K562 (cell line): Measurements from ENCODE around the gene PHLDB2. TPM values are rescaled to one million over a fixed set of nuclear protein-coding genes. Genes with fewer than 3 reads are reported as not detected.

Source experiments
- NFIX ChIP-seq: fragments of 250-450 bp; sonication (Bioruptor Pico); IDR thresholded peaks from 2 replicates; pipeline ENCODE4 v1.4.0; 2020; ENCODE audit warnings: low read depth, mild to moderate bottlenecking, moderate library complexity
- RNF2 ChIP-seq: sonication (generic); IDR thresholded peaks from 2 replicates; pipeline ENCODE4 v1.6.1; 2016
- ZBTB43 ChIP-seq: sonication (generic); formaldehyde crosslinking; IDR thresholded peaks from 2 replicates; pipeline ENCODE4 v1.8.0; 2023; ENCODE audit warnings: mild to moderate bottlenecking, missing genetic modification reagents
- ZNF253 ChIP-seq: fragments of 250-450 bp; sonication (Bioruptor Pico); conservative IDR thresholded peaks from 2 replicates; pipeline ENCODE4 v1.6.1; 2021; ENCODE audit warnings: mild to moderate bottlenecking
- polyA plus RNA-seq, 8 experiments: library from polyadenylated mRNA; depleted of rRNA in 4 of 8; stranded (reverse) in 5 of 8; unstranded in 3 of 8; fragments of >200 nt; fragmentation: Nextera tagmentation in 2 of 8; fragmentation: Illumina TruSeq in 1 of 8; extraction: Ambion mirVana in 2 of 8; extraction: Trizol in 1 of 8; gene quantifications; 2 replicates each; pipeline versions ENCODE4 v1.2.1 to v1.2.3, GENCODE V29; 2011 to 2014; ENCODE audit warnings: inconsistent platforms in 1 of 8, missing spikeins in 1 of 8
- total RNA-seq, 7 experiments: library from RNA; depleted of rRNA in 6 of 7; stranded (reverse); fragments of >200 nt in 6 of 7; fragmentation: Illumina TruSeq in 2 of 7; extraction: Trizol in 2 of 7; gene quantifications; 2 replicates each; pipeline versions ENCODE4 v1.2.1 to v1.2.3, GENCODE V29; 2011 to 2021; ENCODE audit warnings: low replicate concordance in 1 of 7

Gene PHLDB2
- total and polyA plus RNA-seq, 9 of the 15 experiments (the other 6 are each of a cell fraction or from before 2014, with no cell fraction given), result 0.04 TPM; not detected in 8

- TF ChIP-seq ZBTB43 (CRISPR knock-in tag) (no peak), NFIX (CRISPR knock-in tag) (no peak), ZNF253 (CRISPR knock-in tag) (no peak), RNF2 (no peak)
Measured at GRCh38 chr3:112020674-112021085, 161.6 kb downstream of the PHLDB2 start (continued).

Other genes with a start within 250 kb of the PHLDB2 start
- under 0.01 TPM in 1 of 2 replicates, not detected in the other for gene PLCXD2, start 184.6 kb upstream of the PHLDB2 start, total RNA-seq (2014; rRNA removed)
- gene PLCXD2, start 184.6 kb upstream of the PHLDB2 start, total RNA-seq (2014; rRNA removed; fragmentation: Illumina TruSeq; extraction: Trizol), result 0.03 and 0.04 TPM in 2 replicates
- gene PLCXD2, start 184.6 kb upstream of the PHLDB2 start, total RNA-seq (2015; rRNA removed; fragmentation: Illumina TruSeq; extraction: Trizol), result 0.04 TPM in 2 replicates
- 0.04 TPM in 1 of 2 replicates, not detected in the other for gene PLCXD2, start 184.6 kb upstream of the PHLDB2 start, total RNA-seq (2021)
- gene PLCXD2, start 184.6 kb upstream of the PHLDB2 start, polyA plus RNA-seq (2011; rRNA removed), result 0.09 and 0.18 TPM in 2 replicates
- gene PLCXD2, start 184.6 kb upstream of the PHLDB2 start, polyA plus RNA-seq (2014; fragmentation: Illumina TruSeq; extraction: Trizol), result 0.01 and 0.03 TPM in 2 replicates
- under 1 TPM in 1 of 2 experiments, not detected in 1; 0.01 TPM for gene PLCXD2, start 184.6 kb upstream of the PHLDB2 start, polyA plus RNA-seq (2014; fragmentation: Nextera tagmentation; extraction: Ambion mirVana)
- gene PLCXD2, start 184.6 kb upstream of the PHLDB2 start, polyA plus RNA-seq (2014; rRNA removed), result 0.04 TPM in 1 of 2 replicates, not detected in the other
- 10.1 and 11.4 TPM in 2 replicates for gene ABHD10, start 119.8 kb downstream of the PHLDB2 start, total RNA-seq (2014; rRNA removed)
- 14.8 and 17.5 TPM in 2 replicates for gene ABHD10, start 119.8 kb downstream of the PHLDB2 start, total RNA-seq (2014; rRNA removed; fragmentation: Illumina TruSeq; extraction: Trizol)
- gene ABHD10, start 119.8 kb downstream of the PHLDB2 start, total RNA-seq (2015; rRNA removed; fragmentation: Illumina TruSeq; extraction: Trizol), result 12.7 and 14.1 TPM in 2 replicates
- 17.4 and 19.5 TPM in 2 replicates for gene ABHD10, start 119.8 kb downstream of the PHLDB2 start, total RNA-seq (2021)
- 29.5 and 29.7 TPM in 2 replicates for gene ABHD10, start 119.8 kb downstream of the PHLDB2 start, polyA plus RNA-seq (2011; rRNA removed)
- 11.5 and 15.8 TPM in 2 replicates for gene ABHD10, start 119.8 kb downstream of the PHLDB2 start, polyA plus RNA-seq (2014; fragmentation: Illumina TruSeq; extraction: Trizol)
- 1 to 10 TPM; 6.1 to 9.9 TPM for gene ABHD10, start 119.8 kb downstream of the PHLDB2 start, polyA plus RNA-seq (2014; fragmentation: Nextera tagmentation; extraction: Ambion mirVana)
- 11.5 and 11.8 TPM in 2 replicates for gene ABHD10, start 119.8 kb downstream of the PHLDB2 start, polyA plus RNA-seq (2014; rRNA removed)
- gene TAGLN3, start 139.7 kb downstream of the PHLDB2 start, total RNA-seq (2014; rRNA removed), result not detected in 2 replicates
- gene TAGLN3, start 139.7 kb downstream of the PHLDB2 start, total RNA-seq (2014; rRNA removed; fragmentation: Illumina TruSeq; extraction: Trizol), result not detected in 2 replicates
- gene TAGLN3, start 139.7 kb downstream of the PHLDB2 start, total RNA-seq (2015; rRNA removed; fragmentation: Illumina TruSeq; extraction: Trizol), result not detected in 2 replicates
- gene TAGLN3, start 139.7 kb downstream of the PHLDB2 start, total RNA-seq (2021), result not detected in 2 replicates
- 0.06 TPM in 1 of 2 replicates, not detected in the other for gene TAGLN3, start 139.7 kb downstream of the PHLDB2 start, polyA plus RNA-seq (2011; rRNA removed)
- not detected in 2 replicates for gene TAGLN3, start 139.7 kb downstream of the PHLDB2 start, polyA plus RNA-seq (2014; fragmentation: Illumina TruSeq; extraction: Trizol)
- under 1 TPM in 1 of 2 experiments, not detected in 1; 0.06 TPM for gene TAGLN3, start 139.7 kb downstream of the PHLDB2 start, polyA plus RNA-seq (2014; fragmentation: Nextera tagmentation; extraction: Ambion mirVana)
- gene TAGLN3, start 139.7 kb downstream of the PHLDB2 start, polyA plus RNA-seq (2014; rRNA removed), result not detected in 2 replicates
- not detected in 2 replicates for gene TMPRSS7, start 175.5 kb downstream of the PHLDB2 start, total RNA-seq (2014; rRNA removed)
- gene TMPRSS7, start 175.5 kb downstream of the PHLDB2 start, total RNA-seq (2014; rRNA removed; fragmentation: Illumina TruSeq; extraction: Trizol), result not detected in 2 replicates
- not detected in 2 replicates for gene TMPRSS7, start 175.5 kb downstream of the PHLDB2 start, total RNA-seq (2015; rRNA removed; fragmentation: Illumina TruSeq; extraction: Trizol)
- not detected in 2 replicates for gene TMPRSS7, start 175.5 kb downstream of the PHLDB2 start, total RNA-seq (2021)
- not detected in 2 replicates for gene TMPRSS7, start 175.5 kb downstream of the PHLDB2 start, polyA plus RNA-seq (2011; rRNA removed)
- gene TMPRSS7, start 175.5 kb downstream of the PHLDB2 start, polyA plus RNA-seq (2014; fragmentation: Illumina TruSeq; extraction: Trizol), result not detected in 2 replicates
- gene TMPRSS7, start 175.5 kb downstream of the PHLDB2 start, polyA plus RNA-seq (2014; fragmentation: Nextera tagmentation; extraction: Ambion mirVana), result not detected
- gene TMPRSS7, start 175.5 kb downstream of the PHLDB2 start, polyA plus RNA-seq (2014; rRNA removed), result not detected in 2 replicates
- gene C3orf52, start 227.1 kb downstream of the PHLDB2 start, total RNA-seq (2014; rRNA removed), result 2.8 and 3.2 TPM in 2 replicates
- gene C3orf52, start 227.1 kb downstream of the PHLDB2 start, total RNA-seq (2014; rRNA removed; fragmentation: Illumina TruSeq; extraction: Trizol), result 5.0 and 5.2 TPM in 2 replicates
- 3.2 and 3.6 TPM in 2 replicates for gene C3orf52, start 227.1 kb downstream of the PHLDB2 start, total RNA-seq (2015; rRNA removed; fragmentation: Illumina TruSeq; extraction: Trizol)
- 3.4 and 4.0 TPM in 2 replicates for gene C3orf52, start 227.1 kb downstream of the PHLDB2 start, total RNA-seq (2021)
- gene C3orf52, start 227.1 kb downstream of the PHLDB2 start, polyA plus RNA-seq (2011; rRNA removed), result 2.4 and 6.1 TPM in 2 replicates
- gene C3orf52, start 227.1 kb downstream of the PHLDB2 start, polyA plus RNA-seq (2014; fragmentation: Illumina TruSeq; extraction: Trizol), result 3.3 and 3.8 TPM in 2 replicates
- gene C3orf52, start 227.1 kb downstream of the PHLDB2 start, polyA plus RNA-seq (2014; fragmentation: Nextera tagmentation; extraction: Ambion mirVana), result 1 to 10 TPM; 5.5 to 5.6 TPM
- 3.4 and 3.5 TPM in 2 replicates for gene C3orf52, start 227.1 kb downstream of the PHLDB2 start, polyA plus RNA-seq (2014; rRNA removed)